ENCODE data around the gene ULBP1. TPM values are rescaled to one million over a fixed set of nuclear protein-coding genes. Genes with fewer than 3 reads are reported as not detected.
"Not testable (repeated sequence)": the region's sequence is repeated elsewhere in the genome, so short reads cannot be mapped to it uniquely, and the experiment has no call there.

Gene ULBP1
- total RNA-seq, 1 donor from 2014 or later, result 0.11 TPM

GRCh38 chr6:149938013-149938570, 25.7 kb upstream of the ULBP1 start:
- H3K4me1 ChIP-seq; H3K4me1 Mint-ChIP-seq; H3F3A ChIP-seq (ENCODE audit: low read depth); H3K9me3 ChIP-seq (ENCODE audit: low read depth); DNase-seq (ENCODE audit: low spot score); H3K9ac ChIP-seq; H3K36me3 ChIP-seq; H3K36me3 Mint-ChIP-seq; H3K27ac Mint-ChIP-seq; H3K9me3 Mint-ChIP-seq; H3K27ac ChIP-seq; H3K4me3 Mint-ChIP-seq; H3K79me2 ChIP-seq (ENCODE audit: low read depth): not testable (repeated sequence)
- Histone ChIP-seq H3K4me3 (peak overlapping the region; percentile 30), H3K27me3 (peaks cover 100% of the 10 kb centered on the region), H3K4me2 (peak overlapping the region; percentile 73), H4K20me1 (ENCODE audit: low read depth) (peaks cover 19% of the 10 kb centered on the region), H2AFZ (replicated peaks) (peak overlapping the region; percentile 77)
- peaks cover 91% of the 10 kb centered on the region for H3K27me3 Mint-ChIP-seq (ENCODE audit: insufficient read depth, low read depth)
- TF ChIP-seq CTCF (IDR thresholded peaks at IDR 0.05), result peak; percentile 8

GRCh38 chr6:149938571-149939355, 25.0 kb upstream of the ULBP1 start:
- Histone ChIP-seq H3K4me2 (peak overlapping the region; percentile 73), H3K27me3 (peaks cover 100% of the 10 kb centered on the region), H3K9ac (no peak overlapping the region), H3K79me2 (ENCODE audit: low read depth) (no peaks in the 10 kb centered on the region), H3K4me3 (peak overlapping the region; percentile 30), H2AFZ (replicated peaks) (peak overlapping the region; percentile 77), H3K4me1 (peaks cover 5% of the 10 kb centered on the region), H3F3A (ENCODE audit: low read depth) (no peaks in the 10 kb centered on the region), H3K9me3 (ENCODE audit: low read depth) (no peaks in the 10 kb centered on the region), H3K36me3 (no peaks in the 10 kb centered on the region), H4K20me1 (ENCODE audit: low read depth) (peaks cover 19% of the 10 kb centered on the region), H3K27ac (no peak overlapping the region)
- no peak for DNase-seq (ENCODE audit: low spot score)
- TF ChIP-seq CTCF (IDR thresholded peaks at IDR 0.05), result no peak
- peak; percentile 92 for TF ChIP-seq EZH2phosphoT487 (IDR thresholded peaks at IDR 0.05)
- TF ChIP-seq EZH2 (IDR thresholded peaks at IDR 0.05), result peak; percentile 96
- Mint-ChIP-seq H3K4me3 (peak overlapping the region; percentile 51), H3K4me1 (peaks cover 7% of the 10 kb centered on the region), H3K9me3 (peaks cover 3% of the 10 kb centered on the region), H3K36me3 (no peaks in the 10 kb centered on the region), H3K27ac (no peak overlapping the region), H3K27me3 (ENCODE audit: insufficient read depth, low read depth) (peaks cover 91% of the 10 kb centered on the region)

- H4K20me1 ChIP-seq (ENCODE audit: low read depth), result peaks cover 19% of the 10 kb centered on the region
- H3K4me3 ChIP-seq, result no peak overlapping the region
- Mint-ChIP-seq H3K27me3 (ENCODE audit: insufficient read depth, low read depth) (peaks cover 92% of the 10 kb centered on the region), H3K4me3 (peak overlapping the region; percentile 51), H3K27ac (no peak overlapping the region), H3K4me1 (peaks cover 7% of the 10 kb centered on the region), H3K36me3 (no peaks in the 10 kb centered on the region), H3K9me3 (peaks cover 3% of the 10 kb centered on the region)
- H3K79me2 ChIP-seq (ENCODE audit: low read depth), result no peaks in the 10 kb centered on the region
- no peak overlapping the region for H3K9ac ChIP-seq
- H3F3A ChIP-seq (ENCODE audit: low read depth), result no peaks in the 10 kb centered on the region
- no peaks in the 10 kb centered on the region for H3K36me3 ChIP-seq
- no peak for DNase-seq (ENCODE audit: low spot score)
- peaks cover 5% of the 10 kb centered on the region for H3K4me1 ChIP-seq
- no peak overlapping the region for H3K27ac ChIP-seq
- H2AFZ ChIP-seq (replicated peaks), result no peak overlapping the region
- H3K27me3 ChIP-seq, result peaks cover 100% of the 10 kb centered on the region
- H3K4me2 ChIP-seq, result no peak overlapping the region
- H3K9me3 ChIP-seq (ENCODE audit: low read depth), result no peaks in the 10 kb centered on the region
- TF ChIP-seq EZH2phosphoT487 (IDR thresholded peaks at IDR 0.05), result no peak
- no peak for TF ChIP-seq EZH2 (IDR thresholded peaks at IDR 0.05)
- TF ChIP-seq CTCF (IDR thresholded peaks at IDR 0.05), result no peak
Measured at GRCh38 chr6:149939356-149939648, 24.4 kb upstream of the ULBP1 start.

Data from neural progenitor cell (in vitro differentiated cells).